ENCODE data around the gene MRPL55. TPM values are rescaled to one million over a fixed set of nuclear protein-coding genes. Genes with fewer than 3 reads are reported as not detected.

Gene MRPL55
- total and polyA plus RNA-seq, 2 of the 13 experiments (the other 11 are each of a cell fraction or from before 2014, with no cell fraction given) = 58.6 to 92.9 TPM

- no peak; the same call in 1 of the 2 replicates for TF ChIP-seq MXD1 (CRISPR knock-in tag; IDR thresholded peaks at IDR 0.05)
- TF ChIP-seq GATA4 (IDR thresholded peaks at IDR 0.05; ENCODE audit: borderline replicate concordance, low read depth) = peak; percentile 57; the same call in 1 of the 2 replicates
- TF ChIP-seq ZBTB7A (CRISPR knock-in tag; IDR thresholded peaks at IDR 0.05) = peak; percentile 43; the same call in 1 of the 2 replicates
- peak; percentile 61; the same call in 1 of the 2 replicates for TF ChIP-seq ISL2 (CRISPR knock-in tag; IDR thresholded peaks at IDR 0.05)
- TF ChIP-seq XBP1 (CRISPR knock-in tag; IDR thresholded peaks at IDR 0.05) = no peak; the same call in 1 of the 2 replicates
- TF ChIP-seq IRF1 (CRISPR knock-in tag; IDR thresholded peaks at IDR 0.05; ENCODE audit: low read depth) = 0 out of 2 replicates have a peak, but pooled peaks have one; percentile 36
- no peak for TF ChIP-seq MAFG (CRISPR knock-in tag; IDR thresholded peaks at IDR 0.05)
- no peak for TF ChIP-seq ZNF891 (CRISPR knock-in tag; IDR thresholded peaks at IDR 0.05)
- no peak for TF ChIP-seq FOXK2 (IDR thresholded peaks at IDR 0.05)
- no peak for TF ChIP-seq AFF4 (CRISPR knock-in tag; IDR thresholded peaks at IDR 0.05)
- no peak for TF ChIP-seq NCOR1 (IDR thresholded peaks at IDR 0.05; ENCODE audit: borderline replicate concordance, low read length)
- TF ChIP-seq KDM5A (IDR thresholded peaks at IDR 0.05; ENCODE audit: borderline replicate concordance, low read length) = peak; percentile 99
- TF ChIP-seq PITX1 (CRISPR knock-in tag; IDR thresholded peaks at IDR 0.05) = peak; percentile 79
- TF ChIP-seq SP140L (CRISPR knock-in tag; IDR thresholded peaks at IDR 0.05; ENCODE audit: borderline replicate concordance) = no peak
- no peak for TF ChIP-seq CEBPZ (IDR thresholded peaks at IDR 0.05; ENCODE audit: low read length)
- no peak for TF ChIP-seq ZNF326 (CRISPR knock-in tag; IDR thresholded peaks at IDR 0.05; ENCODE audit: borderline replicate concordance)
- 0 out of 2 replicates have a peak, but pooled peaks have one; percentile 49 for TF ChIP-seq SAFB2 (CRISPR knock-in tag; IDR thresholded peaks at IDR 0.05; ENCODE audit: borderline replicate concordance, low read depth)
- TF ChIP-seq ZNF557 (CRISPR knock-in tag; IDR thresholded peaks at IDR 0.05) = no peak
- TF ChIP-seq ZFYVE20 (CRISPR knock-in tag; IDR thresholded peaks at IDR 0.05; ENCODE audit: borderline replicate concordance, low read depth) = no peak
These were observed at the start of gene MRPL55 (continued) for GRCh38 chr1:228109073-228109961.

Data from HepG2 (cell line).